Cerebellar nuclear complex (tissue), 1 donor: Measurements from ENCODE around the gene MAPK4.
A peak's percentile ranks its signal among the peaks of the same experiment; 100 is the strongest.

ENCODE experiments used
- DNase-seq, 2 experiments: peaks; one replicate each; lab custom pipeline; 2025; lab: John Stamatoyannopoulos, UW

The MAPK4 gene

GRCh38 chr18:50721451-50722120 is 161.7 kb downstream of the MAPK4 start:
- no peak for DNase-seq

- DNase-seq = no peak
These were observed 162.4 kb downstream of the MAPK4 start for GRCh38 chr18:50722311-50722710.

GRCh38 chr18:50724751-50725151 is 164.9 kb downstream of the MAPK4 start:
- DNase-seq = no peak

DNA sequence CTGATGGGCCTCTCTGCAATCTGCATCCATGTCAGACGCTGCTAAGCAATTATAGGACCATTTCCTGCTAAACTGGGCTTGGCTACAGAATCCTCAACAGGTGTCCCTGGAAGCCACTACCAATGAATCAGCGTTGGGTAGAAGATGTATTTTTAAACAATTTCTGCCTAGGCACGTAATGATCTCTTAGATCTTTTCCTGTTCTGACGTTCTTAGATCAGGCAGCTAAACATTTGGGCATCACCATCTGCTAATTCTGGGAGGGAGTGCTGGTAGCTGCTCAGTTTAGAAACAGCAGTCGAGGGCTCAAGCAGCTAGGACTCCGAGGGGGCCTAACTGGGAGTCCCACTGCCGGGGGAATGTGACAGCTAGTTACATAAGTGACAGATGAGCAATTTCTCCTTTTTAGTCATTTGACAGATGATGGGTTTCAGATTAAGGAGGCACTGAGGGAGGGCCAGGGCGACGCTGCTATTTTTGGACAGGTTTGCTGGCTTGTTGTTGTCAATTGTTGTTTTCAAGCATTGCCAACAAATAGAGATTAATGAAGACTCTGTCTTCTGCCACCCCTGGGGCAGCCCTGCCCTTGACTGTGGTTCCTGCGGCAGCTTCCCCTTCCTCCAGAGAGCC is 167.2 kb downstream of the MAPK4 start:
- DNase-seq = peak in 1 of 2 experiments; percentile 77

DNA sequence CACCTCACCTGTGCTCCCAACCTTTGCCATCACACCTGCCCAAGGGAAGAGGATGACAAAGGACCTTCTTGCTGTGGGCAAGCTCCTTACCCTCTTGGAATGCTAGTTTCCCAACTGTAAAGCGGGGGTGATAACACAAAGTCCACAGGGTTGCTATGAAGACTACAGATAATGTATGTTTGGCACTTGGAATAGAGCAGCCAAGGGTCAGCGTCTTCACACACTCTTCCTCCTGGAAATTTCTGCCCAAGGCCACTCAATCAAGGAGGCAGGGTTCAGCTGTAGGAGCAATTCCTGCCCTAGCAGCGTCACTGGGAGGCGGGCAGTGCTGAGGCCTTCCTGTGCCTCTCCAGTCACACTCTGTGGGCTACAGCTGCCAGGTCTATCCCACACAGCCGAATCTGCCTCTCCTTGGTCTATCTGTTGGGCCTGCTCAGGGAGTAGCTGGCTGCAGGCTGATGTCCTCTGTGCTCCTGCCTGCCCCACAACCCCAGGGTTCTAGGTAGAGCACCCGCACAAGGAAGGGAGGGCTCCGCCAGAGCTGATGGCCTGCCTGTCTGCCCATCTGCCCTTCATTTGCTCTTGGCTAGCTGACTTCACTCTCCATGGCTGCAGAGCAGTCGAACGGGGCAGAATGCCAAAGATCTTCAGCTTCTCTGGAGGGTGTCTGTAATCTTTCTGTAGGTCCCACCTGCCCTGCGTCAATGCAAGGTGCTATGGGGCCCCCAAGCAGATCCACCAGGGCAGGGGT is 168.0 kb downstream of the MAPK4 start:
- peak; percentile 70 to 81 for DNase-seq

GRCh38 chr18:50729376-50729775 is 169.5 kb downstream of the MAPK4 start:
- no peak for DNase-seq

DNA sequence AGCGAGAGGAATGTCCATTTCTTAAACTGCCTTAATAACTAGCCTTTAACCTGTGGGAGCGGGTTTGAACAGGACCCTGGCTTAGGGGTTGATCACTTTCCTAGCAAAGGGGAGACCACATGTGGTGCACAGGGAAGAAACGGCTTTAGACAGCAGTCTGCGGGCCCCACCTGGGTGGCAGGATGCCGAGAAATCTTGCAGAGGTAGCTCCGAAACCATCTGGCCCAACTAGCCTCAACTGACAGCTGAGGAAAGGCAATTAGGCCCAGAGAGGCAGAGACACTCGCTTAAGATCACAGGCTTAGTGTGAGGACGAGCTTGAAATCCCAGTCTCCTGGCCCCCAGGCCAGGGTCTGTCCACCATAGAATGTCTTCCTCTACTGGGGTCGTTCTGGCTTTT is 170.1 kb downstream of the MAPK4 start:
- DNase-seq = no peak

DNA sequence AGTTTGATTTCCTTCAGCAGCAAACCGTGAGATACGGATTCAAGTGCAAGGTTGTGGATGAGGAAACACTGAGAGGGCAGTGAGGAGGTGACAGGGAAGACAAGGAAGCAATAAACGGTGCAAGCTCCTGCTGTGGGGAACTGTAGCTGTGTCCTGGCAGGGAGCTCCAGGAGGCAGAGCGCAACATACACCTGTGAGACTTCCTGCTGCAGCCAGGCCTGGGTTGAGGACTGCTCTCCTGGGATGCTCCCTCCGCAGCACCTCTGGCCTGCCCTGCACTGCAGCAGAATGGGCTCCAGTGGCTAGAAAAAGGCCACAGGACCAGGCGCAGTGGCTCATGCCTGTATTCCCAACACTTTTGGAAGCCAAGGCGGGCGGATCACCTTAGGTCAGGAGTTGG is 174.5 kb downstream of the MAPK4 start:
- DNase-seq = no peak

DNA sequence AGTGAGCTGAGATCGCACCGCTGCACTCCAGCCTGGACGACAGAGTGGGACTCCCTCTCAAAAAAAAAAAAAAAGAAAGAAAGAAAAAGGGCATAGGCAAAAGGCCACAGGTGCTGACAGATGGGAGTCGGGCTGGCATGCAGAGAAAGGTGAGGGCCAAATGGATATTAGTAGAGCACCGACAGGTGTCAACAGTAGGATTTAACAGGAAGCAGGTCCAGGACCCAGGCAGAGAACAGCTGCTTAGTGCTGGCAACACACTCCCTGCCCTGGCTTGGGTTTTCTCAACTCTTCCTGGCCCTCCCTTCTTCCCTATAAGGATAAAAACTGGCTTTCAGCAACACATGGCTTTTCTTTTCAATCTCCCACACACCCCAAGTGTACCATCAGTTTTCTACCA is 175.0 kb downstream of the MAPK4 start:
- peak; percentile 16 to 33 for DNase-seq

- DNase-seq = no peak
These were observed 177.2 kb downstream of the MAPK4 start for GRCh38 chr18:50737127-50737526.

DNA sequence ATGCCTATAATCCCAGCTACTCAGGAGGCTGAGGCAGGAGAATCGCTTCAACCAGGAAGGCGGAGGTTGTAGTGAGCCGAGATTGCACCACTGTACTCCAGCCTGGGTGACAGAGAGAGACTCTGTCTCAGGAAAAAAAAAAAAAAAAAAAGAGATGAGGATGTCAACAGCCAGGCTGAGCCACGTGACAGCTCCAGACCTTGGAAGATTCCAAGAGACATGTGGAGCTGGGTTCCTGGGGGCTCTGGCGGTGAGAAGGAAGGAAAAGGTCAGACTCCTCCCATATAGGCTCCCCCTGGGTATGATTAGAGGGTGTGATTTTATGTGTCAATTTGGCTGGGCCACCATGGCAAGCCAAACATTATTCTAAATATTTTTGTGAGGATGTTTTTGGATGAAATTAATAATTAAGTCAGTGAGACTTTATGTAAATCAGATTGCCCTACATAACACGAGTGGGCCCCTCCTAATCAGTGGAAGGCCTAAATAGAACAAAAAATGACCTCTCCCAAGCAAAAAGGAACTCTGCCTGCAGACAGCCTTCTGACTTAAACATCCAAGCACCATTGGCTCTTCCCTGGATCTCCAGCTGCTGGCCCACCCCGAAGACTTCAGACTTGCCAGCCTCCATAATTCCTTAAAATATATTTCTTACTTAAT is 178.3 kb downstream of the MAPK4 start:
- no peak for DNase-seq

DNA sequence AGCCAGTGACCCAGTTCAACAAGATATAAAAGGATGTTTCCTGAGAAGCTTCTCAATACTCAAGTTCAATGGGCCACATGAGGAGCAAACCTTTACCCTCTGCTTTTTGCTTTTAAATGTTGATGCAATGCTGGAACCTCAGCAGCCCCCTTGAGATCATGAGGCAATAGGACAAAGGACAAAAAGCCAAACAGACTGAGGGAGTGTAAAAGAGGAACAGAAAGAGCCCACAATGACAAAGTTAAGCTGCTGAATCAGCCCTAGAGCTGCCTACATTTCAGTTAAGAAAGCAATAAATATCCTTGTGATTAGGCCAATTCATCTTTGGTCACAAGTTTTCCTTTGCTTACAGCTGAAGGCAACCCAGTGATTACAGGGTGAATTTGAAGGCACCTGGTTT is 183.1 kb downstream of the MAPK4 start:
- DNase-seq = no peak

DNA sequence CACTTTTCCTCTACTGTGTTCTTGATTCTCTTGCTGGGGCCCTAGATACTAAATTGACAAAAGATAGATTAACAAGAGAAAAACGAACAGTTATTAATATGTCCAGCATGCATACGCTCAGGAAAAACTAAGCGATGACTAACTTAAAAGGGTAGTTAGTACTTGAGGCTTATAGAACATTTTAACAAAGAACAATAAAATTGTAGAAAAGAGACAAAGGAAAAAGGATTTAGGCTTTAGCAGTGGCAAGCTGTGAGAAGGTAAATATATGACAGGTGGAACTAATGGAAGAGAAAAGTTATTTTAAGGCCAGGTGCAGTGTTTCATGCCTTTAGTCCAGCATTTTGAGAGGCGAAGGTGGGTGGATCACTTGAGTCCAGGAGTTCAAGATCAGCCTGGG is 184.4 kb downstream of the MAPK4 start:
- DNase-seq = no peak

DNA sequence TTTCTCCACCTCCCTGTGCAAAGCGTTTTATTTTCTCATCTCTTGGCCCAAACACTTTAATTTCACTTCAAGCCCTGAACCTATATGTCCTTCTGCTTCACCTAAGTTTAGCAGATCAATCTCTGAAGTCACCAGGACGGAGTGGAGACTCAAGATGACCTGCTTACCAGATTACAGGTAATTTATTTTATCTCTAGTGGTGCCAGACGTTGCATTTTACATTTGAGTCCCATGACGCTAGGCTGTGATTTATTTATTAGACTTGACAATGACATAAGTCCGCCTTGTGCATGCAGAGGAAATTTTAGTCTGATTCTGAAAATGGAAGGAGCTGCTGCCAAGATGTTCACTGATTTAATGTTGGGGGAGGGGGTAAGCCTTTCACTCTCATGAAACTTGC is 186.1 kb downstream of the MAPK4 start:
- no peak for DNase-seq

- no peak for DNase-seq
These were observed 188.0 kb downstream of the MAPK4 start for GRCh38 chr18:50747849-50748242.

DNA sequence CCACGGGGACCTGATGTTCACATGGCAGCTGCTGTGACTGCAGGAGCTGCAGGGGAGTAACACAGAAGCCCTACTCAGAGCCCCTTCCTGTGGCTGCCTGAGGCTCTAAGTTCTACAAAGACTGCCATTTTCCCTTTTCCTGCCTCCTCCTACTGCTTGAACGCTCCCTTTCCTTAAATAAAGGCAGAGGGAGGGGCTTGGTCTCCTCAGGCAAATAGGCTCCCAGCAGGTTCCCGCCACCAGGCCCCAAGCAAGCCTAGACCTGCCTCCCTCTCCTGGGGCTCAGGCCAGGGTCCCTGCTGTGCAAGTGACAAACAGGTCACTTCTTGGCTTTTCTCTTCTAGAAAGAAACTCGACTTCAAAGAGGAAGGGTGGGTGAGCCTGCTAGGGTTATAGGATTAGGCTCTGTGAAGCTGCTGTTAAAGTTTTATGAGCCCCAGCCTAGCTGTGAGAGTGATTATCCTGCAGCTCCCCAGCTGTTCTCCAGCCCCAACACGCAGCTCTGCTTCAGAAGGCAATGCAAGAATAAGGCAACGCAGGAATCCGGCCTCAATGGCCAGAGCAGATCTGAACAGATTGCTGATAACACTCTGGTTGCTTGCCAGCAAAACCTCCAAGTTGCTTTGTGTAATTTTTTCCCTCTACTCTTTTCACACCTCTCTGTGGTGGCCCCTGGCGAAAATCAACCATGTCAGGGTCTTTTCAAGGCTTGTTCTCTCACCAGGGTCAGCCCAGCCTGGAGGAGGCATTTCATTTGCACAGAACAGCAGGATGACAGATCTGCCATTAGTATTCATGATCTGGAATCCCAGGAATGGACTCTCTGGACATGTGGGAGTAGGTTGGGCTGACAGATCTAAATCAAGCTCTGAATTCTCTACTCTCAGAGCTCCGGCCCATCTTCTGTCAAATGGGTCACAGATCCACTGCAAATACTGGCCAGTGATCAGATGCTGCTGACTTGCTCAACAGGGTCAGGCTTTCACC is 188.6 kb downstream of the MAPK4 start:
- no peak for DNase-seq

DNA sequence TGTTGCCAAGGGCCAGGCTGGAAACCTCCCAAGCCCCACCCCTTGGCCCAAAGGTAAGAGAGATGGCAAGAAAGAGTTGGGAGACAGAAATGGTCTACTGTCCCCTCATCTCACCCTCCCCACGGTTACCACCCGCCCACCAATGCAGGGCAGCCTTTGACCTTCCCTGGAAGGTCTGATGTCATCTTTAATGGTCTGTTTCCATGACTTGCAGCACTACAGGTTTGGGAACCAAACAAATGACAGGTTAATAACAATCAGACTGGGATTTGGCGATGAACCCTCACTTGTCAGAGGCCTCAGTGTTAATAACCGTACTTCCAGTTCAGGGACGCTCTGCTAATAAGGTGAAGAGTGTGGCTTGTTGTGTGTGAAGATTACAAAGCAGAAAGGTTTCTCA is 189.5 kb downstream of the MAPK4 start:
- DNase-seq = no peak

- no peak for DNase-seq
These were observed 190.1 kb downstream of the MAPK4 start for GRCh38 chr18:50749945-50750344.

DNA sequence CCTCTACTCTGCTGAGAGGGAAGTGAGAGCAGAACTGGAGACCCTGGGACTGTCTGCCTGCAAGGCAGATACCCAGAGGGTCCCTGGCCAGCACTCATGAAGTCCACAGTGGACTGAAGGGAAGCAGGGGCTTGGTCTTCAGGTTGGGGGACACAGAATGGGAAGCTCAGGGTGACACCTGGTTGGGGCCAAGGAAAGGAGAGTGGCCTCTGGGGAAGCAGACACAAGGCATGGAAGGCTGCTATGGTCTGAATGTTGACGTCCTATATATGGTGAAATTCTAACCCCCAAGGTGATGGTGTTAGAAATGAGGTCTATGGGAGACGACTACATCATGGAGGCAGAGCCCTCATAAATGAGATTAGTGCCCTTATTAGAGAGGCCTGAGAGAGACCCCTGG is 190.7 kb downstream of the MAPK4 start:
- no peak for DNase-seq

DNA sequence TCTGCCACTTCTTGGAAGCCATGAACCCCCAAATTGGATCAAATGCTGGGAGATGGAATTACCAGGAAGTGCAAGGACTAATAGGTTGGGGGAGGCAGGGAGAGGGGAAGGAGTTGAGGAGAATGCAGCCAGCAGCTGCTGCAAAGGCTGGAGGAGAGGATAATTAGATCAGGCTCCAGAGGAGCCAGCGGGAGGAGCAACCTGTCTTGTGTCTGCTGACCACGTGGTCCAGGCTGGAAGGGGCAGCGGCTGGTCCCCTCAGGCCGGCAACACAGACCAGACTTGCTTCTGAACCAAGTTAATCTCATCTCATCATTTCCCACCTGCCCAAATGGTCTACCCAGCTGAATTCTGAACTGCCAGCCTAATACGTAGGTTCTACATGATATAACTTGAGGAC is 191.6 kb downstream of the MAPK4 start:
- DNase-seq = no peak

DNA sequence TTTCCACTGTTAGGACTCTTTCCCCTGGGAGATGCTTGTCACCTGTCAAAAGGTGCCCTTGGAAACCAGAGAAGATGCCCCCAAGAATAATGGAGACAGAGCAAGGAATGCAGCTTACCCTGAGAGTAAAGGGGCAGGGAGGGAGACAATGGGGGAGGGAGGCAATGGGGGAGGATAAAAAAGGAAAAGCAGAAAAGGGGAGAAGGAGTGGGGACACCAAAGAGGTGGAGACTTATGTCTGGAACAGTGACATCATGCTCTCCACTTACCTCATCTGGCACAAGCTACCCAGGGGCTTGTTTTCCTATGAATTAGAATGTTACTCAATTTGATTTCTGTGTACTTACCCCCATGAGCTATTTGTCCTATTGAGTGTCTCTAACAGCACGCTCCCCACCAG is 192.1 kb downstream of the MAPK4 start:
- no peak for DNase-seq

DNA sequence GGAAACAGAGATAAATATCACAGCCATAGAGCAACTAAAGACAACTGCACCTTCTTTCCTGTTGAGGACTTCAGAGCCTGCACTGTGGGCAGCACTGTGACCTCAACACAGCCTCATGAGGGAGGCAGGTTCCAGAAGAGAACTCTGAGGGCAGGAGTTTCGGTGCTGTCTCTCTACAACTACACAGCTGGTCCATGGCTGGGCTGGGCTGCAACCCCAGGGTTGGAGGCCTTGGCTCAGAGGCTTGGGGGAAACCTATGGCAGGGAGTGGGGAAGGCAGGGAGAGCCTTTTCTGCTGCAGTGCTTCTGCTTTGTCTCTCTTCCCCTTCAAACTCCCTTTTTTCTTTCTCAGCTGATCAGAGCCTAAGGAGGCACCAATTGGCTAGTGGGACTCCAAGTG is 193.4 kb downstream of the MAPK4 start:
- no peak for DNase-seq
